Adipocyte (in vitro differentiated cells): ENCODE data around the gene AADACL3.
"Not testable (repeated sequence)": the region's sequence is repeated elsewhere in the genome, so short reads cannot be mapped to it uniquely, and the experiment has no call there.

ENCODE experiments used
- DNase-seq: peaks from one replicate; pipeline ENCODE4 v3.0.0-alpha.2; 2015; ENCODE audit warnings: low read depth
- H3K27me3 ChIP-seq: replicated peaks from 2 replicates; pipeline ENCODE4 v1.7.0; 2013; ENCODE audit warnings: mild to moderate bottlenecking, low read length, moderate library complexity; ENCODE audit not compliant: control insufficient read depth, insufficient read depth
- H3K36me3 ChIP-seq: 2 replicates; pipeline ENCODE4 v1.7.0; 2013; ENCODE audit warnings: low read length, mild to moderate bottlenecking, moderate library complexity; ENCODE audit not compliant: control insufficient read depth, insufficient read depth, severe bottlenecking
- H3K4me1 ChIP-seq: 2 replicates; pipeline ENCODE4 v1.7.0; 2013; ENCODE audit warnings: mild to moderate bottlenecking, low read length, moderate library complexity; ENCODE audit not compliant: control insufficient read depth, insufficient read depth
- H3K4me3 ChIP-seq: 2 replicates; pipeline ENCODE4 v1.7.0; 2013; ENCODE audit warnings: mild to moderate bottlenecking, low read length, moderate library complexity
- H3K9ac ChIP-seq: 2 replicates; pipeline ENCODE4 v1.7.0; 2013; ENCODE audit warnings: mild to moderate bottlenecking, low read length, moderate library complexity
- H3K9me3 ChIP-seq: 2 replicates; pipeline ENCODE4 v1.7.0; 2013; ENCODE audit warnings: mild to moderate bottlenecking, low read length, moderate library complexity; ENCODE audit not compliant: control insufficient read depth

Gene AADACL3

DNA sequence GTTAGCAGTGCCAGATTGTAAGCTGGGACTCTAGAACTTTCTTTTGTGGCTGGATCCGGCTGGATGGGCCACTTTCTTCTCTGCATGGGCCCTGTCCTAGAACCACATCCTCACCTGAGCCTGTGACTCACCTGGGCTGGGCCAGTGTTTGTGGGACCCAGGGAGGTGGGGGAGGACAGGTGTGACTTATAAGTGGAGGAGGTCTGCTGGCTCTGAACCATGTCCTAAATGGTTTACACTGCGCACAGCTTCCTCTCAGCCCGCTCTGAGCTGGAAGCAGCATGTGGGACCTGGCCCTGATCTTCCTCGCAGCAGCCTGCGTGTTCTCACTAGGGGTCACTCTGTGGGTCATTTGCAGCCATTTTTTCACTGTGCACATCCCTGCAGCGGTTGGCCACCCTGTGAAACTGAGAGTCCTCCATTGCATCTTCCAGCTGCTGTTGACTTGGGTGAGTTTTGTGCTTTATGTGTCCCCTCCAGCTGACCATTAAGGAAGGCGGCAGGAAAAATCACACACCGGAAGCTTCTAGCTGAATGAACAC lies at the start of gene AADACL3:
AADACL3 (plus strand) TSS at position 215 of the 542 bp plus-strand sequence; CDS start at position 282, 67 bp downstream.
- no peak within 1 kb of the TSS for H3K9ac ChIP-seq
- no peaks in the 10 kb centered on the region for H3K9me3 ChIP-seq
- H3K36me3 ChIP-seq, result no peaks in the 10 kb centered on the region
- peaks cover 3% of the 10 kb centered on the region for H3K27me3 ChIP-seq
- H3K4me1 ChIP-seq, result peaks cover 48% of the 10 kb centered on the region
- no peak within 1 kb of the TSS for H3K4me3 ChIP-seq
- no peak for DNase-seq

DNA sequence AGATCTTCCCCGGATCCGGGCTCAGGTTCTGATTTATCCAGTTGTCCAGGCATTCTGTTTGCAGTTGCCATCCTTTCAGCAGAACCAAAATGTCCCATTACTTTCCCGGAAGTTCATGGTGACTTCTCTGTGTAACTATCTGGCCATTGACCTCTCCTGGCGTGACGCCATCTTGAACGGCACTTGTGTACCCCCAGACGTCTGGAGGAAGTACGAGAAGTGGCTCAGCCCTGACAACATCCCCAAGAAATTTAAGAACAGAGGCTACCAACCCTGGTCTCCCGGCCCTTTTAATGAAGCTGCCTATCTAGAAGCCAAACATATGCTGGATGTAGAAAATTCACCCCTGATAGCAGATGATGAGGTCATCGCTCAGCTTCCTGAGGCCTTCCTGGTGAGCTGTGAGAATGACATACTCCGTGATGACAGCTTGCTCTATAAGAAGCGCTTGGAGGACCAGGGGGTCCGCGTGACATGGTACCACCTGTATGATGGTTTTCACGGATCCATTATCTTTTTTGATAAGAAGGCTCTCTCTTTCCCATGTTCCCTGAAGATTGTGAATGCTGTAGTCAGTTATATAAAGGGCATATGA lies 49.7 kb upstream of the AADACL3 start:
- no peak for DNase-seq
- no peaks in the 10 kb centered on the region for H3K4me1 ChIP-seq
- no peak overlapping the region for H3K4me3 ChIP-seq
- H3K27me3 ChIP-seq, result peaks cover 6% of the 10 kb centered on the region
- peaks cover 25% of the 10 kb centered on the region for H3K9me3 ChIP-seq
- H3K9ac ChIP-seq, result no peak overlapping the region
- no peaks in the 10 kb centered on the region for H3K36me3 ChIP-seq

DNA sequence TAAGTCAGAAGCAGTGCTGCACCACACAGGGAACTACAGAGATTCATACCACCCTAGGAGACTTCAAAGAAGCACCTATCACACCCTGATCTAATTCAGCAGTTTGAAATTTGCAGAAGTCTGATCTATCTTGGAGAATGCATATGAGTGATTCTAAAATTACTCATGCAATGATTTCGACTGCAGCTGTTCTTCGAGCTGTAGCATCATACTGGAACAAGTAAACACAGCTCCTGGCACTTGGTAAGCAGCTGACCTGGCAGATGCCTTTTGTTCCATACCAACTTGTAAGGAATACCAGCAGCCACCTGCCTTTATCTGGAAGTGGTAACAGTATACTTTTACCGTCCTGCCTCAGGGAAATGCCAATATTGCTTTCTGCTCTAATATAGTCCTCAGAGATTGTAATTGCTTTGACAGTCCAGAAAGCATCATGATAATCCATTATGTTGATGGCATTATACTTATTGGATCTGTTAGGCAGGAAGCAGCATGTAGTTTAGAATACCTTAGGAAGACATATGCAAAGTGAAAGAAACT lies 46.3 kb upstream of the AADACL3 start:
- Histone ChIP-seq H3K36me3 (no peaks in the 10 kb centered on the region), H3K4me1 (no peaks in the 10 kb centered on the region), H3K9ac (no peak overlapping the region), H3K27me3 (peaks cover 18% of the 10 kb centered on the region), H3K9me3 (peaks cover 15% of the 10 kb centered on the region), H3K4me3 (no peak overlapping the region)
- peak; percentile 5 for DNase-seq

GRCh38 chr1:12674358-12674757 lies 41.6 kb upstream of the AADACL3 start:
- H3K4me1 ChIP-seq, result peaks cover 9% of the 10 kb centered on the region
- H3K27me3 ChIP-seq, result peaks cover 14% of the 10 kb centered on the region
- no peaks in the 10 kb centered on the region for H3K36me3 ChIP-seq
- no peaks in the 10 kb centered on the region for H3K9me3 ChIP-seq
- no peak for DNase-seq
- no peak overlapping the region for H3K9ac ChIP-seq
- H3K4me3 ChIP-seq, result no peak overlapping the region

GRCh38 chr1:12676122-12676521 lies 39.8 kb upstream of the AADACL3 start:
- not testable (repeated sequence) for H3K9ac ChIP-seq, H3K4me3 ChIP-seq, H3K36me3 ChIP-seq, H3K9me3 ChIP-seq, H3K4me1 ChIP-seq, DNase-seq
- peaks cover 14% of the 10 kb centered on the region for H3K27me3 ChIP-seq

- no peak for DNase-seq
- Histone ChIP-seq H3K4me3 (no peak overlapping the region), H3K9me3 (peaks cover 5% of the 10 kb centered on the region), H3K36me3 (no peaks in the 10 kb centered on the region), H3K27me3 (peaks cover 10% of the 10 kb centered on the region), H3K9ac (no peak overlapping the region), H3K4me1 (peaks cover 9% of the 10 kb centered on the region)
Observed at GRCh38 chr1:12677565-12677964, 38.3 kb upstream of the AADACL3 start.

- H3K36me3 ChIP-seq, result no peaks in the 10 kb centered on the region
- DNase-seq, result no peak
- H3K27me3 ChIP-seq, result peaks cover 10% of the 10 kb centered on the region
- H3K9me3 ChIP-seq, result peaks cover 5% of the 10 kb centered on the region
- H3K4me3 ChIP-seq, result no peak overlapping the region
- no peak overlapping the region for H3K9ac ChIP-seq
- H3K4me1 ChIP-seq, result peaks cover 9% of the 10 kb centered on the region
Observed at GRCh38 chr1:12678350-12678749, 37.6 kb upstream of the AADACL3 start.

- Histone ChIP-seq H3K36me3 (no peaks in the 10 kb centered on the region), H3K9me3 (peaks cover 5% of the 10 kb centered on the region), H3K27me3 (peaks cover 14% of the 10 kb centered on the region), H3K4me3 (no peak overlapping the region), H3K9ac (no peak overlapping the region), H3K4me1 (peaks cover 9% of the 10 kb centered on the region)
- no peak for DNase-seq
Observed at GRCh38 chr1:12678820-12679219, 37.1 kb upstream of the AADACL3 start.

DNA sequence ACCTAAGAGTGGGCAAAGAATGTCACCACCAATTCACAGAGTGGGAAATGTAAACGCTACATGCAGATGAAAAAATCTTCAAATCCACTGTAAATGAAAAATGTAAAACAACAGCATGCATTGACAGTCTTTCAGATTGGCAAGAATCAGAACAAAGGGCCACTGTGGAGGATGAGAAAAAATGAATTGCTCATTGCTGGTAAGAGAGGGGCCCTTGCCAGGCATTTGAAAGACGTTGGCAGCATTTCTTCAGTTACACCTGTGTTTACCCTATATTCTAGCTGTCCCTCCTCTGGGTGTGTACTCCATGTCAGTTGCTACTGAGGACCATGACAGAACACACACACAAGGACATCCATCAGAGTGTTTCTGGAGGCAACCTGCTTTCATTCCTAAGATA lies 25.8 kb upstream of the AADACL3 start:
- Histone ChIP-seq H3K4me3 (no peak overlapping the region), H3K9me3 (no peaks in the 10 kb centered on the region), H3K27me3 (peaks cover 3% of the 10 kb centered on the region), H3K4me1 (peaks cover 10% of the 10 kb centered on the region), H3K9ac (no peak overlapping the region), H3K36me3 (no peaks in the 10 kb centered on the region)
- DNase-seq, result no peak

DNA sequence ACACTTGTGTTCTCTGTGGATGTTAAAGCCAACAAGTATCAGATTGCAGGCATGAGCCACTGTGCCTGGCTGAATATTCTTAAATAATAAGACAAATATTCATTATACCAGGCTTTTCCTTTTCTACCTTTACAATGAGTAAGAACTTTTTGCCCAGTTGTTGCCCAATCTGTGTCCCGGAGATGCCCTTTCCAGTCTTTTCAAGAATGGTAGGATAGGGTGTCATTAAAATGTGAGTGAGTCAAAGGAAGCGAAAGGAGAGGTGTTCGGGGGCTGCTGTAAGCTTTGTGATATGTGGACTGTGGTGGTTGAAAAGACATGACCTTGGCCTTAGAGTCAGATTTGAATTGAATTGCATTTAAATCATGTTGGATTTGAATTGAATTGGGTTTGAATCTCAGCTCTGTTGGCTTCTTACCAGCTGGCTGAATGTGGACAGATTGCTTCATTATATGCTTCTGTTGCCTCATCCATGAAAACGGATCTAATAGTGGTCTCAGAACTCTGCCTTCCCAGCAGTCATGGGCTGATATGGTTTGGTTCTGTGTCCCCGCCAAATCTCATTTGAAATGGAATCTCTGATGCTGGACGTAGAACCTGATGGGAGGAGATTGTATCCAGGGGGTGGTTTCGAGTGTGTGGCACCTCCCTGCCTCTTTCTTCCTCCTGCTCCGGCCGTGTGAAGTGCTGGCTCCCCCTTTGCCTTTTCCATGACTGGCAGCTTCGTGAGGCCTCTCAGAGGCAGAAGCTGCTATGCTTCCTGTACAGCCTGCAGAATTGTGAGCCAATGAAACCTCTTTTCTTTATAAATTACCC lies 22.7 kb upstream of the AADACL3 start:
- Histone ChIP-seq H3K36me3 (no peaks in the 10 kb centered on the region), H3K4me3 (peak overlapping the region; percentile 47), H3K9me3 (peaks cover 3% of the 10 kb centered on the region), H3K27me3 (no peaks in the 10 kb centered on the region), H3K9ac (no peak overlapping the region), H3K4me1 (peaks cover 21% of the 10 kb centered on the region)
- peak; percentile 60 for DNase-seq

- Histone ChIP-seq H3K4me3 (no peak overlapping the region), H3K27me3 (no peaks in the 10 kb centered on the region), H3K9ac (no peak overlapping the region), H3K4me1 (peaks cover 21% of the 10 kb centered on the region), H3K36me3 (no peaks in the 10 kb centered on the region), H3K9me3 (peaks cover 5% of the 10 kb centered on the region)
- DNase-seq, result no peak
Observed at GRCh38 chr1:12696658-12697057, 19.3 kb upstream of the AADACL3 start.
